Effector CD8-positive, alpha-beta T cell (primary cell): Measurements from ENCODE around the gene TWF1.
"Not testable (repeated sequence)": the region's sequence is repeated elsewhere in the genome, so short reads cannot be mapped to it uniquely, and the experiment has no call there.

Experiments used
- DNase-seq: peaks from one replicate; lab custom pipeline; 2025; lab: John Stamatoyannopoulos, UW
- total RNA-seq, 4 experiments: gene quantifications; one replicate each; lab custom pipeline; 2026; lab: John Stamatoyannopoulos, UW

Gene TWF1
- 45.5 to 49.8 (median 46.2) reads per million in 4 experiments for total RNA-seq

DNA sequence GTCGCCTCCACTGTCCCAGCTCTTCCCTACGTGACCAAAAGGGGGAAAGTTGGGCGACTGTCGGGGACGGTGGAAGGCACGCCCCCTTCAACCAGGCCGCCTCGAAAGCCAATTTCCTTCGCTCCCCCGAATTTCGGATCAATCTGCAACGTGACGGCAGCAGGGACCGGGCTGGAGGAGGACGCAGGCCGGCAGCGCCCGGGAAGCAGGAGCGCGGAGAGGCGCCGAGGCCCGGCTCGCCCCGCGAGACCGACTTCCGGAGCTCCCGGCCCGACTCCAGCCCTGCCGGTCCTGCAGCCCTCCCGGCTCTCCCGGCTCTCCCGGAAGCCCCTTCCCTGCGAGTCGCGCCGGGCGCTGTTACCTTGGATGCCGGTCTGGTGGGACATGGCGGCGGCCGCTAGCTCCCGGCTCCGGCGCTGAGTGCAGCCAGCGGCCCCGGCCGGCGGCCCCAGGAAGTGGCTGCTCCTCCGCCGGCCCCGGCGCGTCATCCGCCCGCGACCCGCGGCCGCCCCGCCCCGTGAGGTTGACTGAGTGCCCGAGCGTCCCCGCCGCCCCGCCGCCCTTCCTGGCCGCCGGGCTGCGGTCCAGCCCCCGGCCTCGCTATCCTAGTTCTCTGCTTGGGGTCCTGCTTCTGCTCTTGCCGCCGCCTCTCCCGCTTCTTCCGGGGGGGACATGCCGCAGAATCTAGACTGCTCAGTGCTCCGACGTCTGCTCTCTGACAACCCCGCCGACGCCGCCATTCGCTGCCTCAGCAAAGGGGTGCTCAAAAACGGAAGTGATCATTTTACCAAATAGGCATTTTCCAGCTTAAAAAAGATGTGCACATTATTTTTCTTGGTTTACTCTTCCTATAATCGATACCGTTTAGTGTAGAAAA is at the start of gene TWF1:
Gene TWF1, minus strand, starts transcription at position 458 of the 877 bp plus-strand sequence. Its CDS starts 72 bp downstream, at position 386.
- DNase-seq = peak; percentile 73

DNA sequence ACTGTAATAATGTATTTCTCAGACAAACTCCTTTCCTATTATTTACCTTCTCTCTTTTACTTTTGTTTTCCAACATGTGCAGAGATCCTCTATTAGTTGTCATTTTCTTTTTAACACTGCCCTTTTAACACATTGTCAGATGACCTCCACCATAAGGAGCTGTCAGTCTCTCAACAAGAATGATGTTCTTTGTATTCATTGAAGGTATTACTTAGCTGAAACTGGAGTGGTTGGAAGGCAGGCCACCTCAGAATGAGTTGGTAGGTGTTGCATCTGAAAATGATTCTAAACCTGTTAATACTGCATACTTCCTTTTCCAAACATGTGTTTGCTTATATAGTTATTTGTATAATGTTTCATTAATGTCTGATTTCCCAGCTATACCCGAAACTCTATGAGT is 46.6 kb upstream of the TWF1 start:
- DNase-seq = no peak

DNA sequence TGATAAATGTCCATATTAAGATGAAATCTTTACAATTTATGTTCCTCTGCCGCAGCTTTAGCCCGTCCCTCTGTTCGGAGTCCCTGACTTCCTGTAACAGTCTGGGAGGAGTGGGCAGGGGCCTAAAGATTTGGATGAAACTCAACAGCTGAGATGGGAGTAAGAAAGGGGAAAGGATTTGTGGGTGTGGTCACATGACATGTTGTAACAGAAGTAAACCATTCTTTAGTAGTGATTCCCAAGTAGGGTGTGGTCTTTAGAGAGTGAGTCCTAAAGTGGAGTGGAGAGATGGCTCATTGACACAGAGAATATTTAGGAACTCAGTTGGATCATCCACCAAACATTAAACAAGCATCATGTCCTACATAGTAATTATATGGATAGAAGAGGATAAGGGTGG is 42.7 kb upstream of the TWF1 start:
- no peak for DNase-seq

DNA sequence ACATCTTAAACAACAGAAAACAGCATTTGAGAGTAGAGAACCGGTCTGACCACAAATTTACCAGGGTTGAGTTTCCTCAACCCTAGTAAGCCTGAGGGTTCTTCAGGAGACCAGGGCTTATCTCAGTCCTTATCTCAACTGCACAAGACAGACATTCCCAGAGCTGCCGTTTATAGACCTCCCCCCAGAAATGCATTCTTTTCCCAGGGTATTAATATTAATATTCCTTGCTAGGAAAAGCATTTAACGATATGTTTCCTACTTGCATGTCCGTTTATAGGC is 42.0 kb upstream of the TWF1 start:
- DNase-seq = no peak

DNA sequence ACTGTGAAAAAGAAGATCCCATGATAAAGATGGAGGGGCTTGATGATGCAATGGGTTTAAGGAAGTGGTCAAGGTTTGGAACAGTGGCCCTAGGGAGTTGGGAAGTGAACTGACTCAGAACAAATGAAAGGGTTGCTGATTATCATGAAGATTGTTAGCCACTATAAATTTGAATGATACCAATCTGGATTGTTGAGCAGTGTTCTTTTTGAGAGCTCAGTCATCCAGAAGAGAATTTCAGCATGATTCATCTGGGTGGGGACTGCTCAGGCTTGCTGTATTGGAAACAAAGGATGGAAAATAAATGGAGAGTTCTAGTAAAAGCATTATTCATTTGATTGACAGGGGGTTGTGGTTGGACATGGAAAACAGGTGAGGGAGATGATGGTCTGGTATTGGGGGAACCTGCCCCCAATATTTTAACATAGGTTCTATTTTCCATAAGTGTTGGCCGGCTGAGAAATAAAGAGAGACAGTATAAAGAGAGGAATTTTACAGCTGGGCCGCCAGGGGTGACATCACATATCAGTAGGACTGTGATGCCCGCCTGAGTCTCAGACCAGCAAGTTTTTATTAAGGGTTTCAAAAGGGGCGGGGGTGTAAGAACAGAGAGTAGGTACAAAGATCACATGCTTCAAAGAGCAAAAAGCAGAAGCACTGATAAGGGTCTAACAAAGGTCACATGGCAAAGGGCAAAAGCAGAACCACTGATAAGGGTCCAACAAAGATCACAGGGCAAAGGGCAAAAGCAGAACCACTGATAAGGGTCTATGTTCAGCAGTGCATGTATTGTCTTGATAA is 41.5 kb upstream of the TWF1 start:
- not testable (repeated sequence) for DNase-seq

DNA sequence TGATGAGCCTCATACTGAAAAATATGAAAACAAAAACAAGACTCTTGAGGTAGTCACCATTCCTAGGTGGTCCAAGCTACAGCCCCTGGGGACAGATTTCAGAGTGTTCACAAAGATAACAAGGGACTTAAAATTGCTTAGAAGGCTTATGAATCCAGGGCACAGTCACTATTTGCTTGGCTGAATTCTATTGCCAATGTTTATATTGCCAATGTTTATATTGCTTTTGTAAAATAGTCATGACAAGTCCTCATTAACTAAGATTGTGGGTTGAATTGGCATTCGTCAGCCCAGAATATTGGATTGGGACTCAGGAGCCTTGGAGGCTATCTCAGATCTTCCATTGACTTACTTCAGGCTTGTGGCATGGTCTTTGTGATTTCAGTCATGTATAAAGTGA is 36.1 kb upstream of the TWF1 start:
- DNase-seq = no peak

DNA sequence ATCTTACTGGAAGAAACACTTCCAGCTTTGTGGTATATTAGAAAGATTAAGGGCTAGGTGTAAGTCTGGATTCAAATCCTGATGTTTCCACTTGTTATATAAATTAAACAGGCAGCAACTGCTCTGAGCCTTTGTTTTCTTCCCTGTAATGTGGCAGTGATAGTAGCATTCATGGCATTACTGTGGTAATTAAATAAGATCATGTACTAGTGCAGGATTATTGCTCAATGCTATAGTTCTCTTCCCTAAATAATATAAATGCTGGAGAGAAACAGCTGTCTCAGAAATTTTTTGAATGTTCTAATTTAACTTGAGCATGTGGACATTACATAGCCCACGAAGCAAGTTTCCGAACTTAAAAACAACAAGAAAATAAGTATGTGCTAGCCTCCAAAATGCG is 35.1 kb upstream of the TWF1 start:
- no peak for DNase-seq

DNA sequence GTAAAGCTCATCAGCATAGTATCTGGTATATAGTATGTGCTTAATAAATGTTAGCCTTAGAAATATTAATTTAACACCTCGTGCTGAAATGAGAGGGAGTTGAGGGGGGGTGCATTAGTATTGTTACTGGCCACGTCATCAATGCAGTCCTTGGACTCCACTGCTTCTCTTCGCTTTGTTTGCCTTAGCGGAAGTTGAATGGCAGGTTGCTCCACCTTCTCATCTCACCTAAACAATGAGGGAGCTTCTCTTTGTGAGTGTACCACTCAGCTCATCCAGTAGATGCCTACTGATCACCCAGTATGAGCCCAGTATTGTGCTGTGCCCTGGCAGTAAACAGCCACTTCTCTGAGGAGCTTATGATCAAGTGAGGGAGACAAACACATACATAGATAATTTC is 34.2 kb upstream of the TWF1 start:
- DNase-seq = no peak

DNA sequence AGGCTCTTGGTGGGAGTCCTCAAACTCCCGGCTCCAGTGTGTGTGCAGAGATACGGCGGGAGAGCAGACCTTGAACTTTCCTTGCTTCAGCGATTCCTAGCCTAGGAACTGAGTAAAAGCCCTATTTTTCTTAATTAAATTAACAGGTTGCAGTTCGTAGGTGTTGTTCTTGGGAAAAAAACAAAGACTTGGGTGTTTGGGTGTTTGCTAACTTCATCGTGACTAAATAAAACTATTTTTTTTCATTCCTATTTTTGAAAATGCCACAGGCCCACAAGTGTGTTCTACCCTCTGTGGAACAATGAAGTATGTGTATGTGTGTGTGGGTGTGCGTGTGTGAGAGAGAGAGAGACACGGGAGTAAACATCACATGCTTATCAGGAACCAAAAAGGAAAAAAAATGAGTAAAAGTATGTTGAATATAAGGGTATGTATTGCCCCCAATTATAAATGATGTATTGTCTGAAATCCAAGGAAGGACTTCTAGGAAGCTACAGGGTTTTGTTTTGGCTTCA is 30.4 kb upstream of the TWF1 start:
- no peak for DNase-seq

DNA sequence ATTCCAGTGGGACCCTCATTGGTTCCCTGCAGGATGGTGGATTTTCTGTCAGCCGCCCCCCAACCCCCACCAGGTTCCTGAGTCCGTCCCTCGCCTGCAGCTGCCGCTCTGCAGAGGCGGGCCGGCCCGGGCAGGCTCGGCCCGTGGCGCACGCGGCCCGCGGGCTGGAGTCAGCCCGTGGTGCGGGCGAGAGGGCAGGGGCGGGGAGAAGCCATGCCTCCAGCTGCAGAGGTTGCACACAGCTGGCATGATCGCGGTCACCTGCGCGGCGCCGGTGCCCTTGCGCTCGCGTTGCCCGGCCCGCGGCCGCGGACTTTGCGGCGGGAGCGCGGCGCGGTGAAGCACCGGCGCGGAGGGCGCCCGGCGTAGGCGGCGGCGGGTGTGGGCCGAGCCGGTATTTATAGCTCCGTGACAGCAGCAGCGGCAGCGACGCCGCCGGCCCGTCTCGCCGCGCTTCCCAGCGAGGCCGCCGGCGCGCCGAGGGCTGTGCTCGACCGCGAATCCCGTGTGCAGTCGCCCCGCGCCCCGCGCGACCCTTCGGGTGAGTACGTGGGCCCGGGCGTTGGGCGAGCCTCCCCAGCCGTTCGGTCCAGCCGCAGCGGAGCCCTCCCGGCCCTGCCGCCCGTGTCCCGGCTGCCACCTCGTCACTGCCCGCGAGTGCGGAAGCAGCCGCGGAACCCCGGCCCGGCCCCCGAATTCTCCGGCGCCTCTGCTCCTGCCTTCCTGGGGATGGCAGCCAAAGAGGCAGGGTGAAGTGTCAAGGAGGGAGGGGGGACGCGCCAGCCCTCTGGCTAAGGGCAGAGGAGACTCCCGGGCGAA is 29.7 kb upstream of the TWF1 start, which contains the start of gene TMEM117:
Gene TMEM117, plus strand, starts transcription at position 426 of the 819 bp plus-strand sequence.
- DNase-seq = peak; percentile 28

DNA sequence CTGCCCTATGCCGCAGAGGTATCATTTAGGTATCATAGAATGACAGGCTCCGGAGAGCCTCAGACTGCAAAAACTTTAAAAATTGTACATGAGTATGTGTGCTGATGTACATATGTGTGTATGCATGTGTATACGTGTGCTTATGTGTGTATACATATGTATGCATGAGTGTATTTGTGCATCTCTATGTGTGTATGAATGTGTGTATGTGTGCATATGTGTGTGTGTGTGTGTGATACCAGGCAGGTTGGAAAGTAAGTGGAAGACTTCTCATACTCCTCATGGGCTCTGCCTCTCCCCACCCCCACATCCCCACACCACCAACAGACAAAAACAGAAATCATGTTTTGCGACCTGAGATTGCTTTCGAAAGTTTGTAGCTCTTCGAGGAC is 29.1 kb upstream of the TWF1 start:
- DNase-seq = no peak

DNA sequence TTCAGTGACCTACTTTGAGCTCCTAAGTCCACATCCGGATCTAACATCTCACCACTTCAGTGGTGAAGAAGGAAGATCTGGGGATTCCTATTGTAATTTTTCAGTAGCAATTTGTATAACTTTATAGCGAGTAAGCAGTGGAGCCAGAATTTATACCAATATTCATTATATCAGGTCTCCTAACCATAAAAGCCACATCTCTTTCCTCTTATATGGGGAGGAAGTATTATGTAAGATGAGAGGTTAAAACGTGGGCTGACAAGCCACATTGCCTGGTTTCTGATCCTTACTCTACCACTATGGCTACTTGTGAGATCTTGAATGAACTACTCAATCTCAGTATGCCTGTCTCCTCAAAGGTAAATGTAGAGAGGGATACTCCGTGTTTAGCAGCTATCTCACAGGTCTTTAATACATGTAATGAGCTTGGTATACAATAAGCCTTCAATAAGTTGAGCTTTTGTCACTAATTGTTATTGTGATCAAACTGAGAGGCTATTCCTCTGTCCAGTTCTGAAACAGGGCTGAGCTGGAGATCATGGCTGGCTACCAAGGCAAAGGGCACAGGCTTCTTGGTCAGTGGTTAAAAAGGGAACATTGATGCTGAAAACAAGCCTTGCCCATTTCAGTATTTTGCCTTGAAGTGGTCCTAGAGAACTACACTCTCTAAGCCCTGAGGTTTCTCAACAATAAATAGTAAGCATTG is 26.5 kb upstream of the TWF1 start:
- no peak for DNase-seq

DNA sequence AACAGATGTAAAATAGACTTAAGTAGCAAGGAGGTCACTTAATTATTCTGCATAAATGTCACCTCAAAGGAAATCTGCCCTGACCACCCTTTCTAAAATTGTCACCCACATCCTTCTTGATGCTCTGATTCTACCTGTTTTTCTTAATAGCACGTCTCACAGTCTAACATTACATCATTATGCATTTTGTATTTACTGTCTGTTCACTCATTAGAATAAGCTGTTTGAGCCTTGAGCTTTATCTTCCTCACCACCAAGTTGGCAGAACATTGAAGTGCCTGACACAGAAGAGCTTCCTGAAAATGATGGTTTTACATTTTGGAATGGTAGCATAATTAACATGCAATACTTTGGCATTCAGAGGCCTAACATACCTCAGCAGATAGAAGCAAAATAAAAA is 21.0 kb upstream of the TWF1 start:
- DNase-seq = no peak

DNA sequence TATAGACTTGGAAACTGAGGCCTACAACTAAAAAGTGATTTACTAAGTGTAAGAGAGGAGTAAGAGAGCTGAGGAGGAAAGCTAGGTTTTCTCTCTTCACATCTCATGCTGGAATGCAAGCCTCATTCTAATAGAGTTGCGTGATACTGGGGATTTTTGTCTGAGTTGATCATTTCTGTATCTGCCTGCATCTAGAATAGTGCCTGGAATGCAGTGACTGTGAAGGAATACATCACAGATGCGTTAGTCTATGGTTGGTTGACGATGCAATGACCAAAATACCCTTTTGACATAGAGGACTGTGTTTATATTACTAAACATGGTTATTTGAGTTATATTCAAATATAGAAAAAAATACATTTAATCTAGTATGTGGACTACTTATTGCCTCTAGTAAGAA is 20.6 kb upstream of the TWF1 start:
- DNase-seq = no peak

DNA sequence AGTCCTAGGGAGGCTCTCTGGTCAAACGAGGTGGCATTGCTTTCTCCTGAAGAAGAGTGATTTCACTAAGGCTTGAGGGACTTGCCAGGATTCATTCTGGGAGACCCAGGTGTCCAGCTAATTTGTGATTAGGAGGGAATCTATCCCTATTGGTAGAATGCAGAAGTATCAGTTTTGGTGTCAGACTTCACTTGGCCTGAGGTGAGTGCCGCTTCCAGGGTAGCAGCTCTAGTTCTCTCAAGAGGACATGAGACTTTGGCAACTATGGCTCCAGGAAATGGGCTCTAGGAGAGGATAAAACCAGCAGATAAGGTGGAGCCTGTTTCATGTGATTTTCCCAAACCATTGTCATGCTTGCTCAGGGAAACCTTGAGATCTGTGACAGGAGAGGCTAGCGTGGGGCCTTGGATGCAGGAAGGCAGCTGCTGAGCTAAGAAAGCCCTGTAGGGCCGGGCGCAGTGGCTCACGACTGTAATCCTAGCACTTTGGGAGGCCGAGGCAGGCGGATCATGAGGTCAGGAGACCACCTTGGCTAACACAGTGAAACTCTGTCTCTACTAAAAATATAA is 18.2 kb upstream of the TWF1 start:
- DNase-seq = no peak

DNA sequence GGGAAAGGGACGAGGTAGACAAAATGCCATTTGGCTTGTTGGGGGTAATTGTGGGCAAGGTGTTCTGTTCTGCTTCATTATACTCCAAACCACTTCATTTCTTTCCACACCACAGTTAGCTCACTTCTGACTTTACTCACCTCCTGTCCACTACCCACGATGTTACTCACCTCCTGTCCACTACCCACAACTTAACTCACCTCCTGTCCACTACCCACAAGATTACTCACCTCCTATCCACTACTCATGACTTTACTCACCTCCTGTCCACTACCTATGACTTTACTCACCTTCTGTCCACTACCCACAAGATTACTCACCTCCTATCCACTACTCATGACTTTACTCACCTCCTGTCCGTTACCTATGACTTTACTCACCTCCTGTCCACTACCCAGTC is 10.1 kb upstream of the TWF1 start:
- no peak for DNase-seq

DNA sequence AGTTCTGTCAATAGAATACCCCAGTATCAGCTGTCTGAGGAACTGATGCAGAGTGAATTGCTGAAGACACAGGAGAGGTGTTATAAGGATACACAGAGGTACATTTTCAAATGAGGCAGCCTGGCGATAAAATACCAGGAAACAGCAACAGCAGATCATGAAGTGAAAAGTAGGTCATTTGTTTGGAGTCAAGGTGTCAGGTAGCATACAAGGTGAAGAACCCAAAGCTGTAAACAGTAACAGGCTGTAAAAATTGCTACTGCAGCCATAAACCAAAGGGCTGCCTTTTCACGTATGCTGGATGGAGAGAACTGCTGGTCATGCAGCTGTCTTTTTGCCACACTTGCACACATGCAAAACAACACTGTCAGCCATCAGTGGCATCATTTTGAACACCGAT is 9.3 kb upstream of the TWF1 start:
- DNase-seq = no peak

DNA sequence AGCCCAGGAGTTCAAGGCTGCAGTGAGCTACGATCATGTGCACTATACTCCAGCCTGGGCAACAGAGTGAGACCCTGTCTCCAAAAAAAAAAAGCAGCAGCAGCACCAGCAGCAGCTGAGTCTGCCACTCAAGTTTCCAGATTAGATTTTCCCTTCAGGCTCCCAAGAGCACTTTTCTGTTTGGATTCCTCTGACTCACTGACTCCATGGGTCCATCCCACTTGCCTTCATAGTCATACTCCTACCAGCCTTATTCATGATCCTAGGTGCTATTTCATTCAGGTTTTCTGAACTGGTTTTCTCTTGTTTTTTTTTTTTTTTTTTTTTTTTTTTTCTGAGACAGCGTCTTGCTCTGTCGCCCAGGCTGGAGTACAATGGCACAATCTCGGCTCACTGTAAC is 6.8 kb upstream of the TWF1 start:
- DNase-seq = no peak

DNA sequence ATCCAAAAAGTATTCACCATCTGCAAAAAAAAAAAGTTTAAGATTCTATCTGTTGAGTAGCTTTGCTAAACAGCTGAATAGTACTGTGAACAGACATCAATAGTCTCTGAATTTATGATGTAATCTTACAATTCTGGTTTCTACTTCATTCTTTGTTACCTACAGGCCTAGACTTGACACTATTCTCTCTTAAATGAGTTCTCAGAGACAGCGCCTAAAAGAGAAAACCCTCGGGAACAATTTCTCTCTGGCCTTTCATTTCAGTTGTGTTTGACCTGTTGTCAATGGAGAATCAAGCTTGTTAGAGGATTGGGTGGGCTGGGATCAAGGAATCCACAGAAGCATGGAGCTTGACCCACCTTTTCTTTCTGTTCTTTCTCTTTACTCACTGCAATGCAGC is 5.9 kb upstream of the TWF1 start:
- no peak for DNase-seq

DNA sequence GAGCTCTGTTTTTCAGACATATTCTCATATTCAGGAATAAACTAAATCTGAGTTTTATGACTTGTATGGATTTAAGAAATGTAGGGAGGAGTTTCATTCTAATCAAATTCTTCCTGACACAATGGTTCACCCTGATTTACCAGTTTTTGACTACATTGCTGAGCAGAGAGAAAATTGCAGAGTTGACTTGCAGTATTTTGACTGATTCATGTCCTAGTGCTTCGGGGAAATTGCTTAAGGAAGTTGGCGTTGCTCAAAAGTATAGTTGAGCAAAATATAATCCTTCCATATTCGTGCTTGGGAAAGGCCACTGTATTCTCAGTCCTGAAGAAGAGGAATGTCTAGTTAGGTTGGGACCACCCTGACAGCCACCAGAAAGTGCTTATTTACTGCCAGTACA is 1.3 kb upstream of the TWF1 start:
- DNase-seq = no peak

DNA sequence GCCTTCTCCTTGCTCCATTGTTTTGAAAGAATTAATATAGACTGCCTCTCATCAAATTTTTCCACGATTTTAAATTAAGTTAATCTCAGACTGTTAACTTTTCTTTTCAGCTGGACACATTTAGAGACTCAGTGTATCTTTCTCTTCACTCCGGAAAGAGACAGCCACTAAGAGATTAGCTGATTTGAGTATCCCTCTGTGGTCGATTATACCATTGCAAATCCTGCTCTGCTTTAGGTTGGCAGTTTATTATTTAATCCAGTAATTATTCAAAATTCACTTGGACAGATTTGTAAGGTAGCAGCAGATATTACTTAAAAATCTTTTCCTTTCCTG is 588 bp upstream of the TWF1 start:
- no peak for DNase-seq
